Stimulated activated naive CD8-positive, alpha-beta T cell treated with anti-CD3 and anti-CD28 coated beads, Interleukin-15, Interleukin-2, amounts not matched to agents 100 ng/mL and 50 ng/mL, for 24 hours (primary cell): Measurements from ENCODE around the gene FANK1.
"Not testable (repeated sequence)": the region's sequence is repeated elsewhere in the genome, so short reads cannot be mapped to it uniquely, and the experiment has no call there.

ENCODE experiments used
- H3K27ac Mint-ChIP-seq: one replicate; pipeline ENCODE4 v1.8.0; 2021; ENCODE audit warnings: mild to moderate bottlenecking, mixed read lengths
- H3K27me3 Mint-ChIP-seq: one replicate; pipeline ENCODE4 v1.8.0; 2021; ENCODE audit warnings: mixed read lengths
- H3K36me3 Mint-ChIP-seq: one replicate; pipeline ENCODE4 v1.8.0; 2021; ENCODE audit warnings: low read depth, mixed read lengths
- H3K4me1 Mint-ChIP-seq: one replicate; pipeline ENCODE4 v1.8.0; 2021; ENCODE audit warnings: low read depth, mixed read lengths
- H3K4me3 Mint-ChIP-seq: one replicate; pipeline ENCODE4 v1.8.0; 2021; ENCODE audit warnings: mild to moderate bottlenecking, mixed read lengths
- H3K9me3 Mint-ChIP-seq: one replicate; pipeline ENCODE4 v1.8.0; 2021; ENCODE audit warnings: mixed read lengths

FANK1 gene

DNA sequence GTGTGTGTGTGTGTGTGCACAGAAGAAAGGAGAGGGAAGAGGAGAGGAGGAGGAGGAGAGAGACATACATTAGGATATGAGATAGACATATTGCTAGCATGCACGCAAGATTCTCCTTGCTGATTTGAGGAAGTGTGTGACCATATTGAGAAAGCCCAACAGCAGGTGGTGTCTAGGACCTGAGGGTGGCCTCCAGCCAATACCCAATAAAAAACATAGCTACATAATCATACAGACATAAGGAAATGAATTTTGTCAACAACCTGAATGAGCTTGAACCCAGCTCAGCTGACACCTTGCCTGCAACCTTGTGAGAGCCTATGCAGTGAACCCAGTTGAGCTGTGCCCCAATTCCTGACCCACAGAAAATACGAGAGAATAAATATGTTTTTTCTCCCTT is 11.2 kb downstream of the FANK1 start:
- not testable (repeated sequence) for H3K4me1 Mint-ChIP-seq, H3K9me3 Mint-ChIP-seq, H3K27ac Mint-ChIP-seq, H3K36me3 Mint-ChIP-seq, H3K27me3 Mint-ChIP-seq, H3K4me3 Mint-ChIP-seq

DNA sequence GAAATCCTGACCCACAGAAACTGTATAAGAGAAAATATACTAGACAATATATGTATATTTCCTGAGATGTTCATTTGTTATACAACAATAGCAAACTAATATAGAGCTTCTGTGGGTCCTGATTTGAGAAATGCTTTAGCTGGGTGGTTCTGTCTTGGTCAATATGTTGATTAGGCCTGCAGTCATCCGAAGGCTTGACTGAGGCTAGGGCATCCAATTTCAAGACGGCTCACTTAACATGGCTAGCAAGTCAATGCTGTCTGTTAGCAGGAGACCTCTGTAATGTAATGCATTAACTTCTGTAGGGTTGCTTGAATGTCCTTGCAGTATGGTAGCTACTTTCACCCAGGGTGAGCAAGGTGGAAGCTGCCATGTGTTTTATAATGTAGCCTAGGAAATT is 12.4 kb downstream of the FANK1 start:
- H3K9me3 Mint-ChIP-seq, H3K27ac Mint-ChIP-seq, H3K4me3 Mint-ChIP-seq, H3K27me3 Mint-ChIP-seq, H3K36me3 Mint-ChIP-seq, H3K4me1 Mint-ChIP-seq: not testable (repeated sequence)

DNA sequence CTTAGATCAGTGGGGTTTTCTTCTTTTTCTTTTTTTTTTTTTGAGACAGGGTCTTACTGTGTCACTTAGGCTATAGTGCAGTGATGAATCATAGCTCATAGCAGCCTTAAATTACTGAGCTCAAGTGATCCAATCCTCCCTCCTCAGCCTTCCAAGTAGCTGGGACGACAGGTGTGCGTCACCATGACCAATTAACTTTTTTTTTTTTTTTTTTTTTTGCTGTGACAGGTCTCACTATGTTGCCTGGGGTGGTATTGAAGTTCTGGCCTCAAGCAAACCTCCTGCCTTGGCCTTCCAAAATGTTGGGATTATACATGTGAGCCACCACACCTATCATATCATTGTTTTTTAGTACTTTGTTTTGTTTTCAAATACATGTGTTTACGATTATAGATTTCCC is 13.1 kb downstream of the FANK1 start:
- not testable (repeated sequence) for H3K36me3 Mint-ChIP-seq, H3K4me1 Mint-ChIP-seq, H3K27ac Mint-ChIP-seq, H3K27me3 Mint-ChIP-seq, H3K9me3 Mint-ChIP-seq, H3K4me3 Mint-ChIP-seq

DNA sequence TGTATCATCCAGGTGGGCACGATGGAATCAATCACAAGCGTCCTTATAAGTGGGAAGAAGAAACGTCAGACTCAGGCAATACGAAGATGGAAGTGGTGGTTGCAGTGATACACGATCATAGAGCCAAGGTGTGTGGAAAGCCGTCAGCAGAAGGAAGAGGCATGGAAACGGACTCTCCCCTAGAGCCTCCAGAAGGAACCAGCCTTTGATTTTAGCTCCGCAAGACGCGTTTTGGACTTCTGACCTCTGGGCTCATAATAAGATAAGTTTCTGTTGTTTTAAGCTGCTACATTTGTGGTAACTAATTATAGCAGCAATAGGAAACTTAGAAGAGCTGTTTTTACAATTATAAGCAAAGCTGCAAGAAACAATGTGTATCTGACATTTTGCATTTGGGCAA is 14.8 kb downstream of the FANK1 start:
- Mint-ChIP-seq H3K27me3 (no peaks in the 10 kb centered on the region), H3K36me3 (no peaks in the 10 kb centered on the region), H3K4me1 (no peaks in the 10 kb centered on the region), H3K27ac (no peak overlapping the region), H3K9me3 (no peaks in the 10 kb centered on the region), H3K4me3 (no peak overlapping the region)

DNA sequence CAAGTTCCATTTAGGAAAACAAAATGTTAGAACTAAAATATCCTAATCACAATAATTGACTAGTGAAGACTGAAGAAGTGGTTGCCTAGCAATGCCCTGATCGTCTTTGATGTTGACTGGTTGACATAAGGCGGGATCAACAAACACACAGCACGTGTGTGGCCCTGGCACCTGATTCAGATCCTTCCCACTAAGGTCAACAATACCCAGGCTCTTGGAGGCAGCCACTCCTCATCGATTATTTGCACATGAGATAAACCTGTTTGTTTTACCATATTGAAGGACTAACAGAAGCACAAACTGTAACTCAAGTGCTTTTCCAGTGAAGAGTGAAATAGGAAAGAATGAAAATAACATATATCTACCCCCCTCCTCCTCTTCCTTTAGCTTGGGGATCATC is 15.6 kb downstream of the FANK1 start:
- Mint-ChIP-seq H3K27me3 (no peaks in the 10 kb centered on the region), H3K9me3 (no peaks in the 10 kb centered on the region)

DNA sequence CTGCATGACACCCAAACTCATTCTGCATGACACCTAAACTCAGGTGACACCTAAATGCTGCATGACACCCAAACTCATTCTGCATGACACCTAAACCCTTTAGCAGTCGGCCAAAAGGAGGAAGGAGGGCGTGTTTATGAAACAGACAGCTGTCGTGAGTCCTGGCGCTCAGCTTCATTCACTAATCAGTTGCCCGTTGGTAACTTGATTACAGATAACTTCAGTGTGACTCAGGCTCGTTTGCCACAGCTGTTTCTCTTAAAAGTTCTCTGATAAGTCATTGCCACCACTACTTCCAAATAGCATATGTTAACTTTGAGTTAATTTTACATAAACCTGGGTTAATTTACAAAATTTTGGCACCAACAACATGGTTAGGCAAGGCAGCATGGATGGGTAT is 16.9 kb downstream of the FANK1 start:
- not testable (repeated sequence) for H3K4me3 Mint-ChIP-seq, H3K27ac Mint-ChIP-seq, H3K9me3 Mint-ChIP-seq, H3K36me3 Mint-ChIP-seq, H3K27me3 Mint-ChIP-seq, H3K4me1 Mint-ChIP-seq

More for the DNA sequence above, 15.6 kb downstream of the FANK1 start:
- no peaks in the 10 kb centered on the region for H3K36me3 Mint-ChIP-seq
- H3K4me1 Mint-ChIP-seq = no peaks in the 10 kb centered on the region
- H3K4me3 Mint-ChIP-seq = no peak overlapping the region
- no peak overlapping the region for H3K27ac Mint-ChIP-seq

DNA sequence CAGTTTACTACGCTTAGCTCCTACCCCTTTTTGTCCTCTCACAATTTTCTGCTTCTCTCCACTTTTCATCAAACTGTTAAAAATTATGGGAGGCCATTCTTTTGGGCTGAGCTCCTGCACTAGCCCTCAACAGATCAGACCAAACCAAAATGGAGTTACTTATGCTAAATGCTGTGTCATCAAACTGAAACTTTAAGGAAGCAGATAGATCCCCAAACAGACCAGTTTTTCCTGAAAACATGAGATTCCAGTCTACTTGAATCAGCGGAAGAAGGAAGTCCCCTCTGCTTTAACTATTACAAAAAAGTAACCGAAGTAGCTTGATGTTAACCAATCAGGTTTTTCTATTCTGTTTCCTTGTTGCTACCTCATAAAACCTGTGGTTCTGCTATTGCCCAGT is 20.6 kb downstream of the FANK1 start:
- H3K4me1 Mint-ChIP-seq = no peaks in the 10 kb centered on the region
- no peaks in the 10 kb centered on the region for H3K9me3 Mint-ChIP-seq
- H3K27me3 Mint-ChIP-seq = no peaks in the 10 kb centered on the region
- no peak overlapping the region for H3K4me3 Mint-ChIP-seq
- H3K27ac Mint-ChIP-seq = no peak overlapping the region
- H3K36me3 Mint-ChIP-seq = no peaks in the 10 kb centered on the region

DNA sequence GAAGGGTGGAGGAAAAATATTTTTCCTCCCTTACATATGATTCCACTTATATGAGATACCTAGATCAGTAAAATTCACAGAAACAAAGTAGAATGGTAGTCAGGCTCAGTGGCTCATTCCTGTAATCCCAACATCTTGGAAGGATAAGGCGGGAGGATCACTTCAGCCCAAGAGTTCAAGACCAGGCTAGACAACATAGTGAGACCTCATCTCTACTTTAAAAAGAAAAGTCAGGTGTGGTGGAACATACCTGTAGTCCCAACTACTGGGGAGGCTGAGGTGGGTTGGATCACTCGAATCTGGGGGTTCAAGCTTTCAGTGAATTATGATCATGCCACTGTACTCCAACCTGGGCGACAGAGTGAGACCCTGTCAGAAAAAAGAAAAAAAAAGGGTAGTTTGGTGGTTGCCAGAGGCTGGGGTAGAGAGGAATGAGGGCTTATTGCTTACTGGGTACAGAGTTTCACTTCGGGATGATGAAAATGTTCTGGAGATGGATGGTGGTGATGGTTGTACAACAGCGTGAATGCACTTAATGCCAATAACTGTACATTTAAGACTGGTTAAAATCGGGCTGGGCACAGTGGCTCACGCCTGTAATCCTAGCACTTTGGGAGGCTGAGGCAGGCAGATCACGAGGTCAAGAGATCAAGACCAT is 21.5 kb downstream of the FANK1 start:
- not testable (repeated sequence) for H3K4me1 Mint-ChIP-seq, H3K4me3 Mint-ChIP-seq, H3K9me3 Mint-ChIP-seq, H3K36me3 Mint-ChIP-seq, H3K27ac Mint-ChIP-seq, H3K27me3 Mint-ChIP-seq

DNA sequence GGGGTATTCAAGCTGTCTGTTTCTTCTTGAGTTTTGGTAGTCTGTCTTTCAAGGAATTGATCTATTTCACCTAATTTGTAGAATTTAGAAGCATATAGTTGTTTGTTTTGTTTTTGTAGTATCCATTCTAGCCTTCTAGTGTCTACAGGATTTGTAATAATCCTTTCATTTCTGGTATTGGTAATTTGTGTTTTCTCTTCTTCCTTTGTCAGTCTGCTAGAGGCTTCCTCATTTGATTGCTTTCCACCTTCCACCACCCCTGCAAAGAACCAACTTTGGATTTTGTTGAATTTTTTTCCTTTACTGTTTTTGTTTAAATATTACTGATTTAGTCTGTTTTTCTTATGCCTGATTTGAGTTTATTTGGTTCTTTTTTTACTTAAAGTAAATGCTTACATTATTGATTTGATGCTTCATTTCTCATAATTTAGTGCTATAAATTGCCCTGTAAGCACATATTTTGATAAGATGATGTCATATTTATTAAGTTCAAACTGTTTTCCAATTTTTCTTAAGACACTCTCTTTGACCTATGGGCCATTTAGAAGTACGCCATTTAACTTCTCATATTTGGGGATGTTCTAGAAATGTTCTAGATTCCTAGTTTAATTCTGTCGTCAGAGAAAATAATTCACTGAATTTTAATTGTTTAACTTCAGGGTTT is 25.4 kb downstream of the FANK1 start:
- not testable (repeated sequence) for H3K9me3 Mint-ChIP-seq, H3K4me1 Mint-ChIP-seq, H3K27ac Mint-ChIP-seq, H3K27me3 Mint-ChIP-seq, H3K4me3 Mint-ChIP-seq, H3K36me3 Mint-ChIP-seq

DNA sequence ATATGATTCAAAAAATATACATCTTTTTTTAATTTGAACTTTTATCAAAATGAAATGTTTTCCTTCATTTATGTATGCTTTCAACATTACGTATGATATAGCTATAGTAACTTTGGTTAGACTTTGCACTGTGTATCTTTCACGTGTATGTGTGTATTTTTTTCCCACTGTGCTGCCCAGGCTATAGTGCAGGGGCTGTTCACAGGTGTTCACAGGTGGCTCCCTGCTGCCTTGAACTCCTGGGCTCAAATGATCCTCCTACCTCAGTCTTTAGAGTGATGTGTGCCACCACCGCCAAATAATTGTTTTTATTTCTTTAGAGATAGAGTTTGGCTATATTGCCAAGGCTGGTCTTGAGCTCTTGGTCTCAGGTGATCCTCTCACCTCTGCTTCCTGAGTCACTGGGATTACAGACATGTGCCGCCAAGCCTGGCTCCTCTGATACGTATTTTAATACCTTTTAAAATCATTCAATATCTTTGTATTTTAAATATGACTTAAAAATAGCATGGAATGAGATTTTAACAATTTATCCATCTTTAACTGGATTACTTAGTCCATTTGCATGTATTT is 29.0 kb downstream of the FANK1 start:
- no peak overlapping the region for H3K4me3 Mint-ChIP-seq
- H3K27me3 Mint-ChIP-seq = no peaks in the 10 kb centered on the region
- H3K4me1 Mint-ChIP-seq = no peaks in the 10 kb centered on the region
- H3K9me3 Mint-ChIP-seq = no peaks in the 10 kb centered on the region
- no peaks in the 10 kb centered on the region for H3K36me3 Mint-ChIP-seq
- no peak overlapping the region for H3K27ac Mint-ChIP-seq

DNA sequence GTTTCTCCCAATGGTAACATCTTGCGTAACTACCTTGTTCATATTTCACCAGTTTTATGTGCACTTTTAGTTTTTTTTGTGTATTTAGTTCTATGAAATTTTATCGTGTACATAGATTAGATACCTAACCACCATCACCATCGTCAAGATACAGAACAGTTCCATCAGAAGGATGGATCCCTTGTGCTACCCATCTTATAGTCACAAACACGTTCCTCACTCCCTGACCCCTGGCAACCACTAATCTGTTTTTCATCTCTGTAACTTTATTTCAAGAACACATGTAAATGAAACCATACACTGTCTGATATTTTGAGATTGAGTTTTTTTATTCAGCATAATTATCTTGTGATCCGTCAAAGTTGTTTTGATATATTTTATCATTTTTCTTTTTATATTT is 29.9 kb downstream of the FANK1 start:
- no peaks in the 10 kb centered on the region for H3K4me1 Mint-ChIP-seq
- no peak overlapping the region for H3K27ac Mint-ChIP-seq
- no peaks in the 10 kb centered on the region for H3K27me3 Mint-ChIP-seq
- no peaks in the 10 kb centered on the region for H3K9me3 Mint-ChIP-seq
- H3K36me3 Mint-ChIP-seq = no peaks in the 10 kb centered on the region
- no peak overlapping the region for H3K4me3 Mint-ChIP-seq

DNA sequence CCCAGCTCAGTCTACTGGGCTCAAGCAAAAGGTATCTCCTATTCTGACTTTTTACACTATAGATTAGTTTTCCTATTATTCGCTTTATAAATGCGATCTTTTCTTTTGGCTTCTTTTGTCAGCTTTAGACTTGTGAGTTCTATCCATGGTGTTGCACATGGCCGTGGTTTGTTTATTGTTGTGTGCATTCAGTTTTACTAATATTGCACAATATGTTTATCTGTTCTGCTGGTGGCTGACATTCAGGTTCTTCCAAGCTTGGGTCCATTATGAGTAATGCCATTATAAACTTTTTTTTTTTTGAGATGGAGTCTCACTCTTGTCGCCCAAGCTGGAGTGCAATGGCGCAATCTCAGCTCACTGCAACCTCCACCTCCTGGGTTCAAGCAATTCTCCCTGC is 30.9 kb downstream of the FANK1 start:
- not testable (repeated sequence) for H3K36me3 Mint-ChIP-seq, H3K4me1 Mint-ChIP-seq, H3K9me3 Mint-ChIP-seq, H3K27ac Mint-ChIP-seq, H3K4me3 Mint-ChIP-seq, H3K27me3 Mint-ChIP-seq

DNA sequence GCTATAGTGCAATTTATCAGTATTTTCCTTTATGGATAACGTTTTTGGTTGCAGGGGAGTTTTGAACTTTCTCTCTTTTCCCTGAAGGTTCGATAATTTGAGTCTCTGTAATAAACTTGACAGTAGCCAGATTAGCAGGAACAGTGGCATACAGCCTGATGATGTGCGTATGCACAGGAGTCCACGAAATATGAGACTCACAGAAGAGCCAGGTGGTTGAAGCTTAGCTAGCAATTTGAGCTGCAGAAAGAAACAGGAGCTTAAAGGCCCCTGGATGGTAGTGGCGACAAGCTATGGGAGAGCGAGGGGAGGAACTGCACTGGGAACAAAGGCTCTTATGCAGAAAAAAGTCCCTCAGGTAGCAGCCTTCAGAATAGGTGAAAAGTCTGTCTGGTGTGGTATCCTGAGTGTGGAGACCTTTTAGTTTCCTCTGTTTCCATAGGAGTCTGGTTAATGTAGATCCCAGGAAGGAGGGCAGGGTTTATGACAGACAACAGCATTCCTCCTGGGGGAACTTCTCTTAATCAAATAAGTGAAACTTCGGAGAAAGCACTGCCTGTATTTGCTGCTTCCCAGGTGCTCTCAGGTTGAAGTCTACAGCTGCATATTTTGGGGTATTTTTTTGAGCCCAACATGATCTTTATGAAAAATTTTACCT is 32.7 kb downstream of the FANK1 start:
- H3K4me1 Mint-ChIP-seq = no peaks in the 10 kb centered on the region
- H3K27me3 Mint-ChIP-seq = peaks cover 19% of the 10 kb centered on the region
- no peak overlapping the region for H3K4me3 Mint-ChIP-seq
- no peaks in the 10 kb centered on the region for H3K36me3 Mint-ChIP-seq
- no peaks in the 10 kb centered on the region for H3K9me3 Mint-ChIP-seq
- no peak overlapping the region for H3K27ac Mint-ChIP-seq

DNA sequence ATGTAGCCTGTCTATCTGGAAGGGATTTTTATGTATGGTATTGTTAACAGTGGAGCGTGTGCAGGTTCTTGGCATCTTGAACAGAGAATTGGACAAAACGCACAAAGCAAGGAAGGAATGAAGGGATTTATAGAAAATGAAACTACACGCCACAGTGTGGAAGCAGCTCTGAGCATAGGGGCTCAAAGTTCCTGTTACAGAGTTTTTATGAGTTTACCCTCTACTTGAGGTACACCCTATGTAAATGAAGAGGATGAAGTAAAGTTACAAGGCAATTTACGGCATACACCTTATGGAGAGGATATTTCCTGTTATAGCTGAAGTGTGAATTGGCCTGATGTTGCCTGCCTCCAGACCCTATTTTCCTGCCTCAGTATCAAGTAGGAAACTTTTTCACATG is 33.3 kb downstream of the FANK1 start:
- Mint-ChIP-seq H3K9me3 (no peaks in the 10 kb centered on the region), H3K4me1 (no peaks in the 10 kb centered on the region), H3K4me3 (no peak overlapping the region), H3K36me3 (no peaks in the 10 kb centered on the region), H3K27me3 (peaks cover 21% of the 10 kb centered on the region), H3K27ac (no peak overlapping the region)

DNA sequence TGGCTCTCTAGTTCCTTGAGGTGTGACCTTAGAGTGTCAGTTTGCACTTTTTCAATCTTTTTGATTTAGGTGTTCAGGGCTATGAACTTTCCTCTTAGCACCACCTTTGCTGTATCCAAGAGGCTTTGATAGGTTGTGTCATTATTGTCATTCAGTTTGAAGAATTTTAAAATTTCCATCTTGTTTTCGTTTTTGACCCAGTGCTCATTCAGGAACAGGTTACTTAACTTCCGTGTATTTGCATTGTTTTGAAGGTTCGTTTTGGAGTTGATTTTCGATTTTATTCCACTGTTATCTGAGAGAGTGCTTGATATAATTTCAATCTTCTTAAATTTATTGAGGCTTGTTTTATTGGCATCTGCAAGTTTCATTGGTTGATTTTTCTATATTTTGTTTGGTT is 37.3 kb downstream of the FANK1 start:
- Mint-ChIP-seq H3K36me3 (no peaks in the 10 kb centered on the region), H3K27me3 (peaks cover 37% of the 10 kb centered on the region), H3K4me3 (no peak overlapping the region), H3K9me3 (no peaks in the 10 kb centered on the region), H3K27ac (no peak overlapping the region), H3K4me1 (no peaks in the 10 kb centered on the region)

DNA sequence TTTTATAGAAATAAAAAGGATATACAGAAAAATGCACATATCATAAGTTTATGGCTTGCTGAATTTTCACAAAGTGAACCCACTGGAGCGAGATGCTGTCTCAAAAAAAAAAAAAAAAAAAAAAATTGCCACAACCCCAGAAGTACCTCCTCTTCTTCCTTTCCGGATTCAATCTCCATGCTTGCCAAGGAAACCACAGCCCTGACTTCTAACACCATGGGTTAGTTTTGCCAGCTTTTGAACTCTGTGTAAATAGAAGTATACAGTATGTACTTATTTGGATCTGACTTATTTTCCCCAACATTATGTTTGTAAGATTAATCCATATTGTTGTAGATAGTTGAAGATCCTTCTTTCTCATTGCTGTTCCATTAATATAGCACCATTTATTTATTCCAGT is 40.0 kb downstream of the FANK1 start:
- H3K27ac Mint-ChIP-seq = no peak overlapping the region
- H3K36me3 Mint-ChIP-seq = no peaks in the 10 kb centered on the region
- H3K4me1 Mint-ChIP-seq = no peaks in the 10 kb centered on the region
- H3K4me3 Mint-ChIP-seq = no peak overlapping the region
- no peaks in the 10 kb centered on the region for H3K9me3 Mint-ChIP-seq
- H3K27me3 Mint-ChIP-seq = peaks cover 41% of the 10 kb centered on the region
